ENCODE results near the gene CDK14. TPM values are rescaled to one million over a fixed set of nuclear protein-coding genes. Genes with fewer than 3 reads are reported as not detected.

CDK14 gene
- total and polyA plus RNA-seq, 10 of the 15 experiments (the other 5 are each of a cell fraction or from before 2014, with no cell fraction given): 6.5 to 61.3 (median 24.2) TPM

GRCh38 chr7:90958647-90959046 lies 362.5 kb downstream of the CDK14 start:
- in situ Hi-C loops (cut with MboI): no loop called here
- ChIA-PET CTCF (interaction anchor here (1.8 kb wide), 1 partner anchor 26 kb away, joined by 8 read pairs; no protein-coding TSS in a partner anchor), RAD21 (ENCODE audit: unreplicated experiment) (interaction anchor here (2.1 kb wide), 1 partner anchor 250 kb away, joined by 4 read pairs; no protein-coding TSS in a partner anchor), SMC1A (ENCODE audit: uncharacterized antibody, unreplicated experiment) (interaction anchor here (0.9 to 1.6 kb wide), 3 partner anchors 10 to 37 kb away, joined by 3 to 5 read pairs (median 3); no protein-coding TSS in a partner anchor), POLR2A (no interaction called here)
- no peaks in the 10 kb centered on the region for H3K4me1 ChIP-seq (ENCODE audit: control insufficient read depth, insufficient read depth, low read length)
- 96% methylated on average over 2 of the region's 2 CpGs for WGBS (ENCODE audit: insufficient coverage, insufficient replicate concordance, low lambda C conversion rate, missing lambda C conversion rate)
- no peak overlapping the region for H3K27ac ChIP-seq (ENCODE audit: control insufficient read depth, insufficient read depth)
- no peak overlapping the region for H3K9ac ChIP-seq (ENCODE audit: control insufficient read depth, insufficient read depth, low read length)
- intact Hi-C loops (cut with micrococcal nuclease; ENCODE audit: unreplicated experiment): no loop called here
- BruUV-seq (replicated peaks): no TSS peak
- no peaks in the 10 kb centered on the region for H3K36me3 ChIP-seq (ENCODE audit: control insufficient read depth in 2 of 2, insufficient read depth in 2 of 2, low read length in 1 of 2)
- H3K27me3 ChIP-seq (replicated peaks in 1 of 2; ENCODE audit: control insufficient read depth in 2 of 2, insufficient read depth in 2 of 2, low read length in 1 of 2): no peaks in the 10 kb centered on the region
- no peak for DNase-seq (ENCODE audit: low read depth, low spot score)
- no peaks in the 10 kb centered on the region for H3K9me3 ChIP-seq (replicated peaks; ENCODE audit: control insufficient read depth, insufficient read depth, low read length)
- no peak overlapping the region for H2AFZ ChIP-seq (ENCODE audit: control insufficient read depth, low read depth, low read length)
- no peaks in the 10 kb centered on the region for H3K79me2 ChIP-seq (ENCODE audit: control insufficient read depth, insufficient read depth, low read length)
- H4K20me1 ChIP-seq (ENCODE audit: control insufficient read depth, insufficient read depth): no peaks in the 10 kb centered on the region
- no peak overlapping the region for H3K4me2 ChIP-seq (ENCODE audit: control insufficient read depth, insufficient read depth)
- no peak overlapping the region for H3K4me3 ChIP-seq
- no peak for FAIRE-seq
- no peak for ATAC-seq
- TF ChIP-seq ATF2 (IDR thresholded peaks at IDR 0.05; ENCODE audit: low read length) (no peak), RCOR1 (conservative IDR thresholded peaks at IDR 0.05; ENCODE audit: low read depth, low read length) (no peak), PRDM15 (CRISPR knock-in tag; IDR thresholded peaks at IDR 0.05) (no peak), ZNF592 (IDR thresholded peaks at IDR 0.05) (no peak), ETV6 (conservative IDR thresholded peaks at IDR 0.05 in 1 of 2, IDR thresholded peaks at IDR 0.05 in 1 of 2; ENCODE audit: borderline replicate concordance in 1 of 2, low read depth in 1 of 2) (no peak), TARDBP (IDR thresholded peaks at IDR 0.05; ENCODE audit: borderline replicate concordance) (no peak), GABPA (IDR thresholded peaks at IDR 0.05; ENCODE audit: low read depth) (no peak), HDAC6 (IDR thresholded peaks at IDR 0.05; ENCODE audit: unreplicated experiment) (no peak), SUPT20H (IDR thresholded peaks at IDR 0.05; ENCODE audit: borderline replicate concordance, control insufficient read depth, low read depth, low read length) (no peak), ZNF217 (IDR thresholded peaks at IDR 0.05) (no peak), ZBTB4 (CRISPR knock-in tag; IDR thresholded peaks at IDR 0.05) (no peak)

All from GM12878 (cell line).